HG03025 (cell line): Measurements from ENCODE around the gene FKBP5.
"Not testable (repeated sequence)": the region's sequence is repeated elsewhere in the genome, so short reads cannot be mapped to it uniquely, and the experiment has no call there.

Experiments
- ATAC-seq: cut with Tn5 transposase; IDR thresholded peaks from one replicate; pipeline ENCODE4 v1.9.1; 2021; ENCODE audit warnings: mild to moderate bottlenecking, moderate library complexity; ENCODE audit not compliant: unreplicated experiment, low FRiP score

Gene FKBP5

DNA sequence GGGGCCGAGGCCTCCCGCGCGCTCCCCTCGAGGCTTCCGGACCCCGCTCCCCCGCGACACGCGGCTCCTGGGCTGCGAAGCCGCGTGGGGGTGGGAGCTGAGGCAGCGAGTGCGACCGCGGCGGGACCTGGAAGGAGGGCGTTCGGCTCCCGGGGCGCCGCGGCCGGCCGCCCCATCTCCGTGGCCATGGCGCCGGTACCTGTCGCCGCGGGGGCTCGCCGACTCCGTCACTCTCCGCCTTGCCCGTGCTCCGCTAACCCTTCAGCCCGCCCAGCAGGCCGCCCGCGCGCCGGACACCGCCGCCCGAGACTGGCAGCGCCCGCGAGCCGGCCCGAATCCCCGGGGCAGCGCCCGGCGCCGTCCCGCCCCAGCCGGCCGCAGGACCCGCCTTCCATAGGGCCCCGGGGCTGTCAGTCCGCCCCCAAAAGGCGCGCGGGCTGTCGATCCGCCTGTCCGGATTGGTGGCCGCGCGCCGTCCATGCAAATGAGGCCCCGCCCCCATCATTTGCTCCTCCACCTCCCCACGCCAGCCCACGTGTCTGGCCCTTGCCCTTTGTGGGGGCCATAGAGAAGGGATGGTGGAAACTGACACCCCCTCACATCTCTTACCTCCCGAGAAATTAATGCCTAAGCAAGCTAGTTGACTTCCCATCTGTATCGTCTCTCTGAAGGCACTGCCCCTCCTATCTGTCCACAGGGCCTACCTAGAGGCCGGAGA lies at the start of gene FKBP5:
Gene FKBP5 (minus strand): TSS at position 311 of the 718 bp plus-strand sequence. CDS start 46,091 bp downstream, outside the sequence.
- peak; percentile 82 for ATAC-seq

DNA sequence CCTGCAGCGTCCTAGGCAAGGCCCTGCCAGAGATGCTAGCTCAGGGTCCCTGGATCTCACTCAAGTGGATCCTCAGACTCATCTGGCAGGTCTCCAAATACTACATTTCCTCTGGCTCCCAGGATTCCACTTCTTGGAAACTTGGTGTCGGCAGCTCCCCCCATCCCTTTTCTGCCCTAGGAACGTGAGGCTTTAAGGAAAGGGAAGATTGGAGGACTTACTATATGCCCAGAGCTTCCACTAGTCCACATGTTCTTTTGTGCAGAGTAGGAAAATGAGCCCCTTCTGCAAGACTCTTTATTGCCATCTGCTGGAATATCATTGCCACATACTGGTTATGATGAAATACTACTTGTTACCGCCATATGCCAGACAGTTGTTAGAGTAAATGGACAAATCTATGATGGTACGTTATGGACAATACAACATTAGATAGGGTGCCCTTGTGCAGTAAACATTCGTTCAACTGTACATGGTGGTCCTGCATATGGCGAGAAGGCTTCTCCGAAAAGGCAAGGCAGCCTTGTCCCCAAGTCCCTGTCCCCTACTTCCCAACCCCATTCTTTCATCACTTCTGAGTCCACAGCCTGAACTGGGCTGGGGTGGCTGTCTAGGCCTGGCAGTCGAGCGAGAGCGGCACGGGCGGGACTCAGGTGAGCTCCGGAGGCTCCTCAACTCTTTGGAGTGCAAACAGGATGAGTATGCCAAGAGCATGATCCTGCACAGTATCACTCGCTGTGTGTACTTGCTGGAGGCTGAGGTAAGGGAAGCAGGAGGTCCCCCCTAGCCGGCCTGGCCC lies 48.9 kb upstream of the FKBP5 start:
- no peak for ATAC-seq

DNA sequence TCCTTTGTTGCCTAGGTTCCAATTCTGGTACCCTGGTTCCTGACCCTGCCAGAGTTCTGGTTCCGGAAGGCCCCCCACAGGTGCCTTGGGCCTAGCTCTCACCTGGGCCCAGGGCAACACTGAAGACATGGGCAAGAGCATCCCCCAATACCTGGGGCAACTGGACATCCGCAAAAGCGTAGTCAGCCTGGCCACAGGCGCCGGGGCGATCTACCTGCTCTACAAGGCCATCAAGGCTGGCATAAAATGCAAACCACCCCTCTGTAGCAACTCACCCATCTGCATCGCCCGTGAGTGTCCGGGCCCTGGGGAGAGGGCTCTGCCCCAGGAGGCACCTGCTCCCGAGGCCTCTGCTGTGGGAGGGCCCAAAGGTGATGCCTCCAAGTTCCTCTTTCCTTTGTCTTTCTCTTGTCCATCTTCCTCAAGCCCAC lies 48.3 kb upstream of the FKBP5 start, which contains the start of gene ARMC12:
Gene ARMC12 (plus strand): TSS at position 51 of the 431 bp plus-strand sequence. CDS start 77 bp downstream, at position 128.
- no peak for ATAC-seq

DNA sequence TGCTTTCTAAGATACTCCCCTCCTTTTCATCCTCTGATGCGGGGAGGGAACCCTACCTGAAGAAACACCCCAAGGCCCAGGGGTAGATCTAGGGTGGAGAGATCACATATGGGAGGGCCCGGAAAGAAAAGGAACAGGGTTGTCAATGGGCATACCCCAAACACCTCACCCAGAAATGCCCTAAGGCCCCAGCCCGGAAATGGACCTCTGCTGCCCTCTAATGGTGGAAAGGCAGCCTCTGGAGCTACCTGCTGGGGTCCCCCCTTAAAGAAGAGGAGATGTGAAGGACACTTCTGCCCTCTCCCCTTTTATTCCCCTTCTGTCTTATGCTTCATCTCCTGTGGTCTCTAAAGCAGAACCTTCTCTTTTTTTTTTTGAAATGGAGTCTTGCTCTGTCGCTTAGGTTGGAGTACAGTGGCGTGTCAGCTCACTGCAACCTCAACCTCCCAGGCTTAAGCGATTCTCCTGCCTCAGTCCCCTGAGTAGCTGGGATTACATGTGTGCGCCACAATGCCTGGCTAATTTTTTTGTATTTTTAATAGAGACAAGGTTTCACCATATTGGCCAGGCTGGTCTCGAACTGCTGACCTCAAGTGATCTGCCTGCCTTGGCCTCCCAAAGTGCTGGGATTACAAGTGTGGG lies 47.7 kb upstream of the FKBP5 start:
- ATAC-seq, result no peak

GRCh38 chr6:35735452-35735851 lies 46.7 kb upstream of the FKBP5 start:
- no peak for ATAC-seq

DNA sequence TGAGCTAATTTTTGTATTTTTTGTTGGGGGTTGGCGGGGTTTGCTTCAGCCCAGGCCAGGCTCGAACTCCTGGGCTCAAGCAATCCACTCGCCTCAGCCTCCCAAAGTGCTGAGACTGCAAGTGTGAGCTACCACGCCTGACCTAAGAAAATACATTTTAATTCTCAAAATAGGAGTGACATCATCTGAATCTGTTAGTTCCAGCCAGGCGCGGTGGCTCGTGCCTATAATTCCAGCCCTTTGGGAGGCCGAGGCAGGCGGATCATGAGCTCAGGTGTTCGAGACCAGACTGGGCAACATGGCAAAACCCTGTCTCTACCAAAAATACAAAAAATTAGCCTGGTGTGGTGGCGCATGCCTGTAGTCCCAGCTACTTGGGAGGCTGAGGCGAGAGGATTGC lies 45.6 kb upstream of the FKBP5 start:
- ATAC-seq, result not testable (repeated sequence)

- no peak for ATAC-seq
Measured at GRCh38 chr6:35733633-35734032, 44.9 kb upstream of the FKBP5 start.

DNA sequence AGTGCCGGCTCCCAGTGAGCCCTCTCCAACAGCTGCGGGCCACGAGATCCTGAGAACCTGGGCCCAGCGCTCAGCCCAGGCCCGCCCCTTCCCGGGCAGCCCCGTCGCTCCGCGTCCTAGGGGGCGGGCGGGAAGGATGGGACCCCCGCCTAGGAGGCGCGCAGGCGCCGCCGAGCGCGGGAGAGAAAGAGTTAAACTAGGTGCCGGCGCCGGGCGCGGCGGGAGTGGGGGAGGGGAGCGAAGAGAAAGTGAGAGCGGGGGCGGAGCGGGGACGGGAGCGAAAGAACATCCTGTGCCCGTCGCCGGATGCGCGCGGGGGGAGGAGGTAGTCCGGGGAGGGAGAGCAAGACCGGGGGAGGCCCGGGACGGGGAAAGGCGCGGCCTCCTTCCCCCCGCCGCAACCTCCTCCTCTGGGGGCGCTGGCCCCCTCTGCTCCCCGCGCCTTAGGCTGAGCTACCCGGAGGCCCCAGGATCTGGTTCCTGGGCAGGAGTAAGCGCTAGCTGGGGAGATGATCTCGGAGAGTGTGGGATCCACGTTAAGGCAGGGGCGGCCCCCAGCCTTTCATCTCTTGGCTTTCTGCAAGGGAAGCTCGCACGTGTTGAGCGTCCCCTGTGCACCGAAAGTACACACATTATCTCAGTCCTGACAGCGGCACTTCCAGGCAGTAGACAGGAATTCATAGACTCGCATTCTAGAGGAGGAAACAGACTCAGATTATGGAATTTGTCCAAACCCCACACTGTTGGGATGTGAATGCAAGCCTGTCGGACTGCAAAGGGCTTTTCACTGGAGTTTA lies 43.2 kb upstream of the FKBP5 start:
- ATAC-seq, result peak; percentile 32

DNA sequence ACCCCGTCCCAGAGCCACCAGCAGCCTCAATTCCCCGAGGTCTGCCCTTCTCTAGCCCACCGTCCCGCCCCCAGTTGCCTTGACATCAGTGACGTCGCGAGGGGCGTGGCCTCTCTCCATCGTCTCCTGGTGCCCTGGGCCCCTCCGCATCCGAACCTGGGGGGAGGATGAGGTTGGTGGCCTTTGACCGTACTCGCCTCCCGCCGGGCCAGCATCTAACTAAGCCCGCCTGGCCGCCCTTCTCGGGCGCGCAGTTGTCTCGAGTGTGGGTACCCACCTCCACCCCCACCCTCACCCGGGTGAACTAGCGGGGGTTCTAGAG lies 42.7 kb upstream of the FKBP5 start:
- ATAC-seq, result peak; percentile 34

- ATAC-seq, result no peak
Measured at GRCh38 chr6:35730745-35731413, 42.2 kb upstream of the FKBP5 start.

DNA sequence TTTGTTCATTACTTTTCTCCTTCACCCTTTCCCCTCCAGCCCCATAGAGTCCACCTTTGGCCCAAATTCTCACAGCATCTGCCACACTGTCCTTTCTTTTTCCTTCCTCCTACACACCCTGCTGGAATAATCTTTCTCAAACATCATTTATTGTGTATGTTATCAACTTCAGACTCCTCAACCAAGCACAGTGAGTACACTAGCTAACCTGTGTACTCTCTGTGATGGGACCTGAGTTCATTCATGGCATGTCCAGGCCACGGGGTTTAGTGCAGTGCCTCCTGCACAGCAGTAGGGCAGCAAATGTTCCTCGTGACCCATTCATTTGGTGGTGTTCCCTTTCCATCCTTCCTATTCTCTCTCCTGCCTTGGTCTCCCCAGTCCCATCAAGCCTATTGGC lies 41.0 kb upstream of the FKBP5 start:
- ATAC-seq, result no peak

DNA sequence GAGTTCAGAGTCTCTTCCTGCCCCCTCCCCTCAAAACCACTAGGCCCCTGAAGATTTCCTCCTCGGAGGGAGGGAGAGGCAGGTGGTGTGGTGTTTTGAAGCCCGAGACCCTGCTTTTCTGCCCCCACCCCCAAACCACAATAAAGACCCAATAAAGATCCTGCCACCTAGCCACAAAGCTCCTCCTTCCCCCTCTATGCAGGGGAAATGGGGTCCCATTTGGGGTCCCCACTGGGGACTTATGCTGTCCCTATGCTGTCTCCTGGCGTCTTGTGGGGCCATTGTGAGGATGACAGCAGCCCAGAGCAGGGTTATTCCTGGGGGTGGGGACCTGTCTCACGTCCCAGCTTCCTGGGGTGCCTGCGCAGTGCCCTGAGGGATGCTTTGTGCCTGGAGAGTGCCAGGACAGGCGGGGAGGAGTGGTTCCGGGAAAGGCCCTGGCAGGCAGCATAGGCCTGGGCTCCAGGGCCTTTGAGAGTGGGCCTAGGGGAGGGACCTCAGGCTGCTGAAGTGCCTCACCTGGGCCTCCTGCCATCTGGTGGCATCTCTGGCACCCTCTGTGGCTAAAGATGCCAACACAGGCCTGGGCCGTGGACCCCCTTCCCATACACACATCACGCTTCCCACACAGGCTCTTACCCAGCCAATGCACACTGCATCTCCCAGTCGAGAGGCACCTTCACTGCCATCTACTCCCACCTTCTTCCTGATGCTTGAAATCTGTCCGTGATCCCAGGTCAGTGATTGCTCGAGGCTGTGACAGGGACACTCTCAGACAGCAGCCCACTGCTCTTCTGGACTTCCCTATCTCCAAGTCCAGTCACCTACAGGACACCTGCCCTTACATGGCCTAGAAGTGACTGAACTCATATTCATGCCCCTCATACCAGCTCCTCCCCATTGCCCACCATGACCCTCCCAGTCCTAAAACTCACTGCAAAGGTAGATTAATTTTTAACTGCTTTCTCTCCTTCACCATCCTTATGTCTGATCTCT lies 40.3 kb upstream of the FKBP5 start:
- ATAC-seq, result no peak

DNA sequence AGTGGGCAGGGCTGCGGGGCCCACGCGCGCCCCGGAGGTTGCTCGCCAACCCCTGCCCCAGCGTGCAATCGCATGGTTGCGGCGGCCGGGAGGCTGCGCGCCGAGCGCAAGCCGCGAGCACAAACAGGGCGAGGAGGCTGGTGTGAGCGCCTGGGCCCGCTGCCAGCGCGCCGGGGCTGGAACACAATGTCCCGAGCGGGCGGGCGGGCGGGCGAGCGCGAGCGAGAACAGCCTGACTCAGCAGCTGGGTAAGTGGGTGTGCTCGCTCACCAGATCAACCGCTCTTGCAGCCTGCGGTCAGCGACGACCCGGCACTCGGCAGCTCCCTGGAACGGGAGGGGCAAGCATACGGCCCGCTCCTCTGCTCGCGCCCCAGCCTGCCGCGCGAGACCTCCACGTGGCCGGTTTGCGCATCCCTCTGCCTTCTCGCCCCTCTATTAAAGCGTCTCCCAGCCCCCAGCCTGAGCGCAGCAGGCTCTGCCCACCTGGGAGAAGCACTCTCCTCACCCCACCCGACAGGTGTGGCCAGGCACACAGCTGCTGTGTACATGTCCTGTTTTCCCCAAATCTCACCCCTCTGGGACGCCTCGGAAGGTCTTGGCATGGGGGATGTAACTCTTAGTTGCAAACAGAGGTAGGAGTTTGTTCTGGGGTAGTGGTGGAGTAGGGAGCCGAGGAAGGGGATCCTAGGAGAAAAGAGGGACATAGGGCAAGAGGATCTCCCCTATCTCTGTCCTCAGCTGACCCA lies 39.4 kb upstream of the FKBP5 start:
- ATAC-seq, result peak; percentile 46

GRCh38 chr6:35727231-35727934 lies 38.7 kb upstream of the FKBP5 start:
- ATAC-seq, result no peak

DNA sequence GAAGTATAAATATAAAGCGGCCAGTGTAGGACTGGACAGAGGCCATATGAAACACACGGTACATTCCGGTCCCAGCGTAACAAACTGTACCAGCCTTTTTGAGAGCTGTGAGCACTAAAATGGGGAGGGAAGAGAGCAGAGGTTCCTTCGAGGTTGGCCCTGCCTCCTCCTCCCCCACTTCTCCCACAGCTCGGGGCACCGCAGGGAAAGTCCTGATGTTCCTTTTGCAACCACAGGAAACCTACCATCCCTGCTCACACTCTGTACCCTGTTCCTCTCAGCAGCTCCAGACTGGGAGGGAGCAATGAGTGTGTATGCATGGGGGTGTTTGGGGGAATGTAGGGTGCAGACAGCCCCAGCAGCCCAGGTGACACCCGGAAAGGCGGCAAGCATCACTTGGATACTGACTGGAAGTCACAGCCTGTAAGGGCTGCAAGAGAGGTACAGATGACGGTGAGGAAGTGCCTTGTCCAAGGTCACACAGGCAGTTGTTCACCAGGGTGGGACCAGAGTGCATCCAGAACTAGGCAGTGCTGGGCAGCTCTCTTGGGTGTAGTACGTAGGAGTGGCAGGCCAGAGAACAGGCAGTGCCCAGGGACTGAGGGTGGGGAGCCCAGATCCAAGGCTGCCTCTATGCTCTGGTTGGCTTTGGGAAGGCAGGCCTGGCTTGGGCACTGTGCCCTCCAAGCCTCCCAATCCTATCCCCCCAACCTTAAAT lies 37.2 kb upstream of the FKBP5 start:
- no peak for ATAC-seq

- ATAC-seq, result no peak
Measured at GRCh38 chr6:35725081-35725708, 36.5 kb upstream of the FKBP5 start.
